ENCODE data around the gene NYAP1. TPM values are rescaled to one million over a fixed set of nuclear protein-coding genes. Genes with fewer than 3 reads are reported as not detected.

Gene NYAP1
- total RNA-seq, 2 donors from 2014 or later, result 7.9 to 9.3 TPM

DNA sequence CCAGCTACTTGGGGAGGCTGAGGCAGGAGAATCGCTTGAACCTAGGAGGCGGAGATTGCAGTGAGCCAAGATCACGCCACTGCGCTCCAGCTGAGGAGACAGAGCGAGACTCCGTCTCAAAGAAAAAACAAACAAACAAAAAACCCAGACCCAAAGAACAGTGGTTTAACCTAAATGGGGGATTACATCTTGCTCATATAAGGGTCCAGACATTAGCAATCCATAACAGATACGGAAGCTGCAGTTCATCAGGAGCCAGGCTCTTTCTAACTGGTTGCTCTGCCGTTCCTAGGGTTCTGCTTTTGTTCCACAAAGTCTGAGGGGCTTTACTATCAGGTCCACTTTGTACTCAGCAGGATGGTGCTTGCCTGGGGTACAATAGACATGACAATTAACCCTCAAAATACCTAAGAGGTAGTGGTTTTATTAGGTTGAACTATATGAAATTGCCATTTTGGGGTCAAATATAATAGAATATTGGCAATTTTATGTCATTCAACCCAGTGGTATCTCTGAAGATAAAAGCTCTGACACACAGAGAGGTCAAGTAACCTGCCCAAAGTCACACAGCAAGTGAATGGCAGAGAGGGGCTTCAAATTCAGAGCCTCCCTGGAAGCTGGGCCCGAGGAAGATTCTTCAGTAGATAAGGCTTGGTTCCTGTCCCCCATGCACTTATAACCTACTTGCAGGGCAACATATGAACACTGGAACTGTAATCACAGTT, 21.3 kb downstream of the NYAP1 start:
- H3K9me3 Mint-ChIP-seq, result no peaks in the 10 kb centered on the region
- no peak overlapping the region for H3K4me3 ChIP-seq (ENCODE audit: low read length)

GRCh38 chr7:100506356-100506923, 22.7 kb downstream of the NYAP1 start:
- Mint-ChIP-seq H3K36me3 (ENCODE audit: low read depth) (no peaks in the 10 kb centered on the region), H3K9me3 (no peaks in the 10 kb centered on the region), H3K27me3 (ENCODE audit: insufficient read depth) (no peaks in the 10 kb centered on the region), H3K4me3 (no peak overlapping the region), H3K4me1 (peaks cover 4% of the 10 kb centered on the region), H3K27ac (no peak overlapping the region)
- no peaks in the 10 kb centered on the region for H3K9me3 ChIP-seq (ENCODE audit: control insufficient read depth, low read length)
- no peaks in the 10 kb centered on the region for H3K27me3 ChIP-seq (ENCODE audit: control insufficient read depth, insufficient read depth, low read length, poor library complexity, severe bottlenecking)
- no peaks in the 10 kb centered on the region for H3K4me1 ChIP-seq (ENCODE audit: control insufficient read depth, insufficient read depth, low read length)
- no peaks in the 10 kb centered on the region for H3K36me3 ChIP-seq (ENCODE audit: control insufficient read depth, insufficient read depth, low read length)
- no peak overlapping the region for H3K27ac ChIP-seq (ENCODE audit: low read depth, low read length)
- H3K4me3 ChIP-seq (ENCODE audit: low read length), result no peak overlapping the region
- 71 to 73% methylated on average over 7 to 8 of the region's 8 CpGs for WGBS, 2 experiments (ENCODE audit: insufficient coverage in 1 of 2, insufficient read length in 1 of 2)
- peak; percentile 63 for DNase-seq
- H3K9ac ChIP-seq (ENCODE audit: extremely low read depth, low read length, poor library complexity, severe bottlenecking), result no peak overlapping the region
- no peak for TF ChIP-seq CTCF (conservative IDR thresholded peaks at IDR 0.05)

More for the DNA sequence above, 21.3 kb downstream of the NYAP1 start:
- Histone ChIP-seq H3K9me3 (ENCODE audit: control insufficient read depth, low read length) (no peaks in the 10 kb centered on the region), H3K27me3 (ENCODE audit: control insufficient read depth, insufficient read depth, low read length, poor library complexity, severe bottlenecking) (no peaks in the 10 kb centered on the region), H3K4me1 (ENCODE audit: control insufficient read depth, insufficient read depth, low read length) (no peaks in the 10 kb centered on the region), H3K36me3 (ENCODE audit: control insufficient read depth, insufficient read depth, low read length) (no peaks in the 10 kb centered on the region), H3K9ac (ENCODE audit: extremely low read depth, low read length, poor library complexity, severe bottlenecking) (no peak overlapping the region), H3K27ac (ENCODE audit: low read depth, low read length) (no peak overlapping the region)
- WGBS, 2 experiments (ENCODE audit: insufficient coverage in 1 of 2, insufficient read length in 1 of 2), result 90 to 95% methylated on average over 6 to 9 of the region's 9 CpGs
- H3K4me1 Mint-ChIP-seq, result no peaks in the 10 kb centered on the region
- H3K27ac Mint-ChIP-seq, result no peak overlapping the region
- DNase-seq, result no peak
- no peak overlapping the region for H3K4me3 Mint-ChIP-seq
- TF ChIP-seq CTCF (conservative IDR thresholded peaks at IDR 0.05), result no peak
- no peaks in the 10 kb centered on the region for H3K36me3 Mint-ChIP-seq (ENCODE audit: low read depth)
- no peaks in the 10 kb centered on the region for H3K27me3 Mint-ChIP-seq (ENCODE audit: insufficient read depth)

DNA sequence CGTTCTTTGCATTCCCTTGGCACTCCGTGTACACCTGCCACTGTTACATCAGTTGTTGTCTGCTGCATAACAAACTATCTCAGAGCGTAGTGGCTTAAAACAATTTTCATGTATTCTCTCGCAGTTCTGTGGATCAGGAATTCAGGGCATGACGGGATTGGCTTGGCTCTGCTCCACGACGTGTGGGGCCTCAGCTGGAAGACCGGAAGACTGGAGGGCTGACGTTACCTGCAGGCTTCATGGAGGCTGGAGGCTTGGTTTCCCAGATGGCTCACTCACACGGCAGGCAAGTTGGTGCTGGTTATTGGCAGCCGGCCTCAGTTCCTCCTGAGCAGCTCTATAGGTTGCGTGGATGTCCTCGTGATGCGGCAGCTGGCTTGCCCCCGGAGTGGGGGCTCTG, 25.5 kb downstream of the NYAP1 start:
- no peak overlapping the region for H3K27ac ChIP-seq (ENCODE audit: low read depth, low read length)
- 91 to 95% methylated on average over 15 of the region's 15 CpGs for WGBS, 2 experiments (ENCODE audit: insufficient coverage in 1 of 2, insufficient read length in 1 of 2)
- H3K4me1 ChIP-seq (ENCODE audit: control insufficient read depth, insufficient read depth, low read length), result no peaks in the 10 kb centered on the region
- no peak overlapping the region for H3K4me3 ChIP-seq (ENCODE audit: low read length)
- H3K9me3 Mint-ChIP-seq, result no peaks in the 10 kb centered on the region
- no peaks in the 10 kb centered on the region for H3K27me3 ChIP-seq (ENCODE audit: control insufficient read depth, insufficient read depth, low read length, poor library complexity, severe bottlenecking)
- TF ChIP-seq CTCF (conservative IDR thresholded peaks at IDR 0.05), result no peak
- no peak for DNase-seq
- H3K4me1 Mint-ChIP-seq, result peaks cover 4% of the 10 kb centered on the region
- no peaks in the 10 kb centered on the region for H3K27me3 Mint-ChIP-seq (ENCODE audit: insufficient read depth)
- no peak overlapping the region for H3K27ac Mint-ChIP-seq
- no peaks in the 10 kb centered on the region for H3K9me3 ChIP-seq (ENCODE audit: control insufficient read depth, low read length)
- no peak overlapping the region for H3K9ac ChIP-seq (ENCODE audit: extremely low read depth, low read length, poor library complexity, severe bottlenecking)
- H3K36me3 Mint-ChIP-seq (ENCODE audit: low read depth), result no peaks in the 10 kb centered on the region
- H3K4me3 Mint-ChIP-seq, result no peak overlapping the region
- H3K36me3 ChIP-seq (ENCODE audit: control insufficient read depth, insufficient read depth, low read length), result no peaks in the 10 kb centered on the region
